DMS79 (cell line): ENCODE data around the gene HNRNPA2B1.
"Not testable (repeated sequence)": the region's sequence is repeated elsewhere in the genome, so short reads cannot be mapped to it uniquely, and the experiment has no call there.

Experiments
- DNase-seq: peaks from one replicate; lab custom pipeline; 2025; lab: John Stamatoyannopoulos, UW

HNRNPA2B1 gene

GRCh38 chr7:26184281-26185101 is 16.1 kb downstream of the HNRNPA2B1 start:
- DNase-seq, result not testable (repeated sequence)

DNA sequence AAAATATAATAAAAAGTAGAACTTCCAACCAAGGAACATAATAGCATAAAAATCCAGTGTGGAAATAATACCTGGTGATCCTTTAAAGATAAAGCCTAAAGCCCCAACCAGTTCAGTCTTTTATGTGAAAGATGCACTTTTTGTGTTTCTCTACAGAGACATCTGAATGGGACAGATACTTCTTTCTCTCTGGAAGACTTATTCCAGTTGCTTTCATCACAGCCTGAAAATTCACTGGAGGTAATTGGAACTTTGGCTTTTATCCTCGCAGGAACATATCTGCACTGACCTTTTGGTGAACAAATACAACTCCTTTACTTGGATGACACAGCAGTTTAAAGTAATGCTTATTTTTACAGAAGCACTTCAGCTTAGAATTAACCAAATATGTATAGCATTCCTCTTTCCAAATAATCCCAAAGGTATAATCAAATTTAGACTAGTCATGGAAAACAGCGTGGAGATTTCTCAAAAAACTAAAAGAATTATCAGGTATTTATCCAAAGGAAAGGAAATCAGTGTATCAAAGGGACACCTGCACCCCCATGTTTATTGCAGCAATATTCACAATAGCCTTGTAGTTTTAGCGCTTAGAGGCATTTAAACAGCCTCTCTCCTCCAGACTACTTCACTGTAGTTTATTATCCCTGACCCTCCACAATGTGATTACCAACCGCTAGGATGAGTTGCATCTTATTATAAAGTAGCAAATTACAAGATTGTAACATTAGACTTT is 16.8 kb downstream of the HNRNPA2B1 start:
- no peak for DNase-seq

- no peak for DNase-seq
Measured at GRCh38 chr7:26182706-26183105, 17.8 kb downstream of the HNRNPA2B1 start.

GRCh38 chr7:26182283-26182682 is 18.3 kb downstream of the HNRNPA2B1 start:
- DNase-seq, result no peak

DNA sequence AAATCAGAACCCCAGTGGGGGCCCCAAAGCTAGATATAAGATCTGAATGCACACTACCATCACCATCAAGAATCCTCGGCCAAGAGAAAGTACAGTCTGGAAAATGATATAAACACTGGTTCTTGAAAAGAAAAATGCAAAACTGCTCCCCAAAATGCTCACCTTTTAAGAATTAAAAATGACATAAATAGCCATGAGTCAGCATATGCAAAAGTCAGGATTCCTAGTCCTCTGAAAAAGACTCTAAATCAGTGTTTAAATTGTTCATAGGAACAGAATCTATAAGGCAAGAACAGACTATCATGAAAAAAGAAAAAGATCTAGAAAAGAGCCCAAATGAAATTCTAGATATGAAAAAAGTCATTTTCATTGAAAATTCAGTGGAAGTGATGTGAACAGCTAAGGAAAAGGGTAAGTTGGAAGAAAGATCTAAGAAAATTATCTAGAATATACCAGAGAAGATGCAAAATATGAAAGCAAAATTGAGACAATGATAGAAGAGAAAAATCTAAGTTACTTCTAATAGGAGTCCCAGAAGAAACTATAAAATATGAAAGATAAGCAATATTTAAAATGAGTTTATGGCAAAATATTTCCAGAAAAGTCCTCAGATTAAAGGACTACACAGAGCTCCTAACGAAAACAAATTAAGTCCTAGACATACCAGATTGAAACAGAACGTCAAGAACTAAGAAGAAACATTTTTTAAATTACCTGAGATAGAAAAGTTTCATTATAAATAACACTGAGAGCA is 18.9 kb downstream of the HNRNPA2B1 start:
- no peak for DNase-seq

- DNase-seq, result no peak
Measured at GRCh38 chr7:26180792-26181198, 19.8 kb downstream of the HNRNPA2B1 start.

DNA sequence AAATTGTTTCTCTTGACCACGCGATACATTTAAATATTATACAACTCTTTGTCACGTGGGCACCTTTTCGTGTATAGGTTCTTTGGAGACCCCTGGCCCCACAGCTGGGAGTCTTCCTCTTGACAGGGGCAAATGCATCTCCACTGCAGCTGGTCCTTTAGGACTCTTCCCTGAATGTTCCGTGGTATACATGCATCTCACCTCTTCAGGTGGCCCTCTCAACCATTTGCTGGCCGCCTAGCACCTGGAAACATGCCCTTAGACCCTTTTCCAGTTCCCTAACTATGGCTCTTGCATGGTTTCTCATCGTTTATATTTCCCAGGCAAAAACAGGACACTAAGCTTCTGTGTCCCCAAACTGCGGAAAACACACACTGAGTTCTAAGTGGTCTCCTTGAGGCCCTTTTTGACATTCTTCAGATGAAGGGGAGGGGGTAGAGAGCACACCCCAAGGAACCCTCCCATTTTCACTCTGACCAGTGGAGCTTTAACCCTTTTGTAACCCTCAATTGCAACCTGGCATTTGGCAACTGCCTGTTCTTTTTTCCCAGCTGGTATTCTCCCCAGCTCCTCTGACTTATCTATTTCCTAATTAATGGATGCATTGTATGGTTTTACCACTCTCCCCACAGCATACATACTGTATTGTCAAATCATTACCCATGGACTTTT is 20.6 kb downstream of the HNRNPA2B1 start:
- DNase-seq, result no peak

DNA sequence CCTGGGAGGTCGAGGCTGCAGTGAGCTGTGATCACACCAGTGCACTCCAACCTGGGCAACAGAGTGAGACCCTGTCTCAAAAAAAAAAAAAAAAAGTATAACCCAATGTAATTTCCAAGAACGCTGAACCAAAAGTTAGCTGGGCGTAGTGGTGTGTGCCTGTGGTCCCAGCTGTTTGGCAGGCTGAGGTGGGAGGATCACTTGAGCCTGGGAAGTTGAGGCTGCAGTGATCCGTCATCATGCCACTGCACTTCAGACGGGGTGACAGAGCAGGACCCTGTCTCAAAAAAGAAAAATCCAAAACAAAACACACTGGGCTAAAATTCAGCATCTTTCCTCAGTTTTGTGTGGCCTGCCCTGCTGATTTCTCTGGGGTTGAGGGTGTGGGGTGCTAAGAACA is 21.1 kb downstream of the HNRNPA2B1 start:
- no peak for DNase-seq

DNA sequence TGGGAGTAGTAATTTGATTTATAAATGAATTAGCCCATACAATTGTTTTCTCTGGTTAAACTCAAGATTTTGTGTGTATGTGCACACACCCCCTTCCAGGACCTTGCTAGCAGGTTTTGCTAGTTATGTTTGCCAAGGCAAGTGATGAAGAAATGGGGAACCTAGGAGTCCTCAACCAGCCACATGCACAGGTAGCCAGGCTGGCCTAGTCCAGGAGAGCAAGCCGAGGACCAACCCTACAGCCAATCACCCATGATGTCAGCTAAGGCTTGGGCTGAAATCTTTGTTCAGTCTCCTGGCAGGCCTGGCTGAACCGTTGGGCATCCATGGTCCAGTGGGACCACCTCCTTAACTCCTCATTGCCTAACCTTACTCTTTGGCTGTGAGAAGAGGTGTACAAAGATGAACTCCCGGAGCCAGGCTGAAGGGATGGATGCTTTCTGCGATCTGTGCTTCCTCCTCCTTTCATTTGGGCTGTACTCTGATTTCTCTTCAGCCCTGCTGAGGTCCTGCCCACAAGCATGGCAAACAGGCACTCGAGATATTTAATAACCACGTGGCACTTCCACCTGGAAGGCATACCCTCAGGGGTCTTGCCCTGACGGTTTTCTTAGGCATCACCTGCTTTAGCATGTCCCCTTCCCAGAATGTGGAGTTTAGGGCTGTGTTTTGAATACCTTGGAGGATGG is 22.1 kb downstream of the HNRNPA2B1 start:
- no peak for DNase-seq

- not testable (repeated sequence) for DNase-seq
Measured at GRCh38 chr7:26177269-26177668, 23.3 kb downstream of the HNRNPA2B1 start.

DNA sequence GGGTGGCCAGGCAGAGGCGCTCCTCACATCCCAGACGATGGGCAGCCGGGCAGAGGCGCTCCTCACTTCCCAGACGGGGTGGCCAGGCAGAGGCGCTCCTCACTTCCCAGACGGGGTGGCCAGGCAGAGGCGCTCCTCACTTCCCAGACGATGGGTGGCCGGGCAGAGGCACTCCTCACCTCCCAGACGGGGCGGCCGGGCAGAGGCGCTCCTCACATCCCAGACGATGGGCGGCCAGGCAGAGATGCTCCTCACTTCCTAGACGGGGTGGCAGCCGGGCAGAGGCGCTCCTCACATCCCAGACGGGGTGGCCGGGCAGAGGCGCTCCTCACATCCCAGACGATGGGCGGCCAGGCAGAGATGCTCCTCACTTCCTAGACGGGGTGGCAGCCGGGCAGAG is 23.9 kb downstream of the HNRNPA2B1 start:
- DNase-seq, result not testable (repeated sequence)

DNA sequence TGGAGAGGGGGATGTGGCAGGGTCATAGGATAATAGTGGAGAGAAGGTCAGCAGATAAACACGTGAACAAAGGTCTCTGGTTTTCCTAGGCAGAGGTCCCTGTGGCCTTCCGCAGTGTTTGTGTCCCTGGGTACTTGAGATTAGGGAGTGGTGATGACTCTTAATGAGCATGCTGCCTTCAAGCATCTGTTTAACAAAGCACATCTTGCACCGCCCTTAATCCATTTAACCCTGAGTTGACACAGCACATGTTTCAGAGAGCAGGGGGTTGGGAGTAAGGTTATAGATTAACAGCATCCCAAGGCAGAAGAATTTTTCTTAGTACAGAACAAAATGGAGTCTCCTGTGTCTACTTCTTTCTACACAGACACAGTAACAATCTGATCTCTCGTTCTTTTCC is 24.6 kb downstream of the HNRNPA2B1 start:
- DNase-seq, result not testable (repeated sequence)

GRCh38 chr7:26172048-26172447 is 28.5 kb downstream of the HNRNPA2B1 start:
- no peak for DNase-seq

DNA sequence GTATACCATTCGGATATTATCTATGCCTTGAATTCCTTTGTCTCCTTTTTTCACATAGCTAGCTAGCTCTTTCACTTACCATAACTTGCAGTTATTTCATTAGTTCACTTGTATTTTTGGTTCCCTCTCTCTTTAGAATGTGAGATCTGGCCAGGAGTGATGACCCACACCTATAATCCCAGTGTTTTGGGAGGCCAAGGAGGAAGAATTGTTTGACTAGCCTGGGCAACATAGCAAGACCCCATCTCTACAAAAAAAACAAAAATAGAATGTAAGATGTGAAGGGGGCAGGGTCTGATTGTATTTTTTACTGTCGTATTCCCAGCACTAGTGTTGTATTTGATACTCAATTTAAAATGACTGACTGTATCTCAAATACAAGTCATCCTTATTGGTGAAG is 28.9 kb downstream of the HNRNPA2B1 start:
- DNase-seq, result no peak

DNA sequence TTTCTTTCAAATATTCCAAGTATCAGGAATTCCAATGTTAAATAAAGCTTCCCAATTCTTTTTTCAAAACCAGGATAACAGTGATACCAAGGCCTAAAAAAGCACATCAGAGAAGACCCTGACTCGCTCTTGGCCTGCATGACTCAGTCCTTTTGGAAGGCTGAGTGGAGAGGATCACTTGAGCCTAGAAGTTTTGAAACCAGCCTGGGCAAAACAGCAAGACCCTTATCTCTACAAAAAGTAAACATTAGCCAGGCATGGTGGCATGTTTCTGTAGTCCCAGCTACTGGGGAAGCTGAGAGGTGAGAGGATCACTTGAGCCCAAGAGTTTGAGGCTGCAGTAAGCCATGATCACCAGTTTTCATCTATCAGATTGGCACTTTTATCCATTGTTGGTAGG is 29.9 kb downstream of the HNRNPA2B1 start:
- DNase-seq, result no peak

DNA sequence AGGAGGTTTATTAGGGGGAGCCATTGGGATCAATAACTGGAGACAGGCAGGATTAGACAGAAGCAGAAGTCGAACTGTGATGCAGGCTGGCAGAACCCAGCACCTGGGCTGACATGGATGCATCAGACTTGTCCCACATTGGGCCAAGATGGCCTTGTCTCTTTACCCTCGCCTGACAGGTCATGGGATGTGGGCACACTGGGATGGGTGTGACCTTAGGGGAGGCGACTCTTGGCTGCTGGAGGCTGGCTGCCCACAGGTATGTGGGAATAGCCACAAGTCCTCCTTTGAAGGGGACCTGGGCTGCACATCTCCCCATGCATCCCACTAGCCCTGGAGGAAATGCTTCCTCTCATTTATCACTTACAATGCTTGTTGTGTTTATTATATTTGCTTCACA is 31.3 kb downstream of the HNRNPA2B1 start:
- no peak for DNase-seq

- no peak for DNase-seq
Measured at GRCh38 chr7:26168458-26169023, 32.0 kb downstream of the HNRNPA2B1 start.

DNA sequence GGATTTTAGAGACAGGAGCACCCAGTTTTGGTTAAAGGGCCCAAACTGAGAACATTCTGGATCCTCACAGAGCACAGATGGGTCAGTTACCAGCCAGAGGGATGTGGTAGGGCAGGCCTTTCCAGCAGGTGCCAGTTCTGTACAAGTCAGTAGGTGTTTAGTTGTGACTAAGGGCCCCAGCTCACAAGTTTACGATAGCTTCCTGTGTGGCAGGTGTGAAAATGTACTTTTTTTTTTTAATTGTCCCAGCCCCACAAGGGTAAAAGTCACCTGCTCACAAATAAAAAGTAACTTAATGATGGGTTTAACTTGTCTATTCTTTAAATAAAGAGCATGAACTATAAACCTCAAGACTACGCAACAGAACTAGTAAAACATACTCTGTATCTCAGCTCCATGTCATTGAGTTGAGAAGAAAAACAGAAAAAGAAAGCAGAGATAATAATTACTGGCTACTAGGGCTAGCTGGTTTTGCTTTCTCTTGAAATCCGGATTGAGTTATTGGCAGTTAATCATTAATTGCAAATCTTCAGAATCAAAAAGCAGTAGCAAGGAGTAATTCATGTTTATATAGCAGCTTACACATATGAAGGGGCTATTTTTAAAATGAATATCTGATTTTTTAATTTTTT is 33.1 kb downstream of the HNRNPA2B1 start:
- DNase-seq, result no peak

DNA sequence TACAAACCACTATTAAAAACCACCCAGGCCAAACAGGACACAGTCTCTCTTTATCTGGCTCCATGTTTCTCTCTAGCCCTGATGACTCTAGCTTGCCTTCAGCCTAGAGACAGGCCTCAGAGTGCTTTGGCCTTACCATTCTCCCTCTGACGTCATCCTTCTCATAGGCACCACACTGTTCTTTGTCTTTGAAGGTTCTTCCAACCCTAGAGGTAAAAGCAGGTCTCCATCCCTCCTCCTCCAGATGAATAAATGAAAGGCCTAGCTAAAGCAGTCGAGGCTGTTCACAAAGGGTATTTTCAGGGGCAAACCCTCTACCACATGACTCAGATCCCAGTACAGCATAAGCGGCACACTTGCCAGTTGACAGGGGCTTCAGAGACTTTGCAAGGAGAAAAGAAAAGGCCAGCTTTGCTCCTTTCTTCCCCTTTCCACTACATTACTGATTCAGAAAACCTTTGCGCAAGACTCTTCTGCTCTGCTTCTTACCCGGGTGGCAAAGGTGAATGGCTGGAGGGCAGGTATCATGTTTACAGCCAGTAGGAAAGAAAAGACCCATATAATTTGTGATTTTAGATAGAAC is 33.8 kb downstream of the HNRNPA2B1 start:
- no peak for DNase-seq

DNA sequence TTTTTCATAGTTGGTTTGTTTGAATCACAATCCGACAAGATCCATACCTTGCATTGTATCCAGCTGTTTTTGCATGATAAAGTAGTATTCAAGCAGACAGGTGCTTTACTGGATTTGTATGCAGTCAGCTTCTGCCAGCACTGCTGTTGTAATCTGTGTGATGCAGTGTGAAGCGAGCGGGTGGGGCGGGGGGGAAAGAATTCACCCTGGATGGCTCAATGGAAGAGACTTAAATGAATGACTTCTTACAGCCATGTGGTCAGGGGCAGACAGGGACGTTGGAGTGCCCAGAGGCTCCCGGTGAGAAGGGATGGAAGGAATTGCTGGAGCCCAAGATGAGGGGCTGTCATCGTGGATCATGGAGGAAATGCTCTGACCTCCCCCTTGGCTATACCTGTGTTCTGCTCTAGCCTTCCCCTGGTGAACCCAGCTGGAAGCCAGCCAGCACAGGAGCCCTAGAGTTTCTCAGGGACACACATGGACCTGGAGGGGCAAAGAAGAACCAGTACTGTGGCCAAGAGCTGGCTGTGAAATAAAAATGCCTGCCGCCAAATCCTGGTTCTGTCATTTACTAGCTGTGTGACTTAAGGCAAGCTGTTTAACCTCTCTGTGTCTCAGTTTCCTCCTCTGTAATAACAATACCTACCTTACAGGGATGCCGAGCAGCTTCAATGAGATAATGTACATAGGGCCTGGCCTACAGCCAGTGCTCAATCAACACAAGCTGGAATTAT is 34.4 kb downstream of the HNRNPA2B1 start:
- DNase-seq, result no peak
